ENCODE results near the gene LRRC28. TPM values are rescaled to one million over a fixed set of nuclear protein-coding genes. Genes with fewer than 3 reads are reported as not detected.
A peak's percentile ranks its signal among the peaks of the same experiment; 100 is the strongest.

Gene LRRC28
- total and polyA plus RNA-seq, 9 of the 15 experiments (the other 6 are each of a cell fraction or from before 2014, with no cell fraction given), result 5.5 to 17.4 (median 7.9) TPM

- TF ChIP-seq, protein P1, sequence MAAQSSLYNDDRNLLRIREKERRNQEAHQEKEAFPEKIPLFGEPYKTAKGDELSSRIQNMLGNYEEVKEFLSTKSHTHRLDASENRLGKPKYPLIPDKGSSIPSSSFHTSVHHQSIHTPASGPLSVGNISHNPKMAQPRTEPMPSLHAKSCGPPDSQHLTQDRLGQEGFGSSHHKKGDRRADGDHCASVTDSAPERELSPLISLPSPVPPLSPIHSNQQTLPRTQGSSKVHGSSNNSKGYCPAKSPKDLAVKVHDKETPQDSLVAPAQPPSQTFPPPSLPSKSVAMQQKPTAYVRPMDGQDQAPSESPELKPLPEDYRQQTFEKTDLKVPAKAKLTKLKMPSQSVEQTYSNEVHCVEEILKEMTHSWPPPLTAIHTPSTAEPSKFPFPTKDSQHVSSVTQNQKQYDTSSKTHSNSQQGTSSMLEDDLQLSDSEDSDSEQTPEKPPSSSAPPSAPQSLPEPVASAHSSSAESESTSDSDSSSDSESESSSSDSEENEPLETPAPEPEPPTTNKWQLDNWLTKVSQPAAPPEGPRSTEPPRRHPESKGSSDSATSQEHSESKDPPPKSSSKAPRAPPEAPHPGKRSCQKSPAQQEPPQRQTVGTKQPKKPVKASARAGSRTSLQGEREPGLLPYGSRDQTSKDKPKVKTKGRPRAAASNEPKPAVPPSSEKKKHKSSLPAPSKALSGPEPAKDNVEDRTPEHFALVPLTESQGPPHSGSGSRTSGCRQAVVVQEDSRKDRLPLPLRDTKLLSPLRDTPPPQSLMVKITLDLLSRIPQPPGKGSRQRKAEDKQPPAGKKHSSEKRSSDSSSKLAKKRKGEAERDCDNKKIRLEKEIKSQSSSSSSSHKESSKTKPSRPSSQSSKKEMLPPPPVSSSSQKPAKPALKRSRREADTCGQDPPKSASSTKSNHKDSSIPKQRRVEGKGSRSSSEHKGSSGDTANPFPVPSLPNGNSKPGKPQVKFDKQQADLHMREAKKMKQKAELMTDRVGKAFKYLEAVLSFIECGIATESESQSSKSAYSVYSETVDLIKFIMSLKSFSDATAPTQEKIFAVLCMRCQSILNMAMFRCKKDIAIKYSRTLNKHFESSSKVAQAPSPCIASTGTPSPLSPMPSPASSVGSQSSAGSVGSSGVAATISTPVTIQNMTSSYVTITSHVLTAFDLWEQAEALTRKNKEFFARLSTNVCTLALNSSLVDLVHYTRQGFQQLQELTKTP (IDR thresholded peaks at IDR 0.05; ENCODE audit: low read depth in 1 of 2, partially characterized antibody in 2 of 2), result peak in 1 of 2 experiments; percentile 46
- TF ChIP-seq, protein P2, sequence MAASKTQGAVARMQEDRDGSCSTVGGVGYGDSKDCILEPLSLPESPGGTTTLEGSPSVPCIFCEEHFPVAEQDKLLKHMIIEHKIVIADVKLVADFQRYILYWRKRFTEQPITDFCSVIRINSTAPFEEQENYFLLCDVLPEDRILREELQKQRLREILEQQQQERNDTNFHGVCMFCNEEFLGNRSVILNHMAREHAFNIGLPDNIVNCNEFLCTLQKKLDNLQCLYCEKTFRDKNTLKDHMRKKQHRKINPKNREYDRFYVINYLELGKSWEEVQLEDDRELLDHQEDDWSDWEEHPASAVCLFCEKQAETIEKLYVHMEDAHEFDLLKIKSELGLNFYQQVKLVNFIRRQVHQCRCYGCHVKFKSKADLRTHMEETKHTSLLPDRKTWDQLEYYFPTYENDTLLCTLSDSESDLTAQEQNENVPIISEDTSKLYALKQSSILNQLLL (CRISPR knock-in tag; IDR thresholded peaks at IDR 0.05; ENCODE audit: borderline replicate concordance), result no peak
- TF ChIP-seq NBN (IDR thresholded peaks at IDR 0.05; ENCODE audit: low read depth), result no peak
- TF ChIP-seq SMARCC2 (IDR thresholded peaks at IDR 0.05; ENCODE audit: low read depth), result no peak
- TF ChIP-seq CXXC5 (CRISPR knock-in tag; IDR thresholded peaks at IDR 0.05), result peak; percentile 63
- no peak for TF ChIP-seq ZNF79 (CRISPR knock-in tag; IDR thresholded peaks at IDR 0.05; ENCODE audit: low read depth)
- no peak for TF ChIP-seq RREB1 (CRISPR knock-in tag; IDR thresholded peaks at IDR 0.05)
- TF ChIP-seq, protein P3, sequence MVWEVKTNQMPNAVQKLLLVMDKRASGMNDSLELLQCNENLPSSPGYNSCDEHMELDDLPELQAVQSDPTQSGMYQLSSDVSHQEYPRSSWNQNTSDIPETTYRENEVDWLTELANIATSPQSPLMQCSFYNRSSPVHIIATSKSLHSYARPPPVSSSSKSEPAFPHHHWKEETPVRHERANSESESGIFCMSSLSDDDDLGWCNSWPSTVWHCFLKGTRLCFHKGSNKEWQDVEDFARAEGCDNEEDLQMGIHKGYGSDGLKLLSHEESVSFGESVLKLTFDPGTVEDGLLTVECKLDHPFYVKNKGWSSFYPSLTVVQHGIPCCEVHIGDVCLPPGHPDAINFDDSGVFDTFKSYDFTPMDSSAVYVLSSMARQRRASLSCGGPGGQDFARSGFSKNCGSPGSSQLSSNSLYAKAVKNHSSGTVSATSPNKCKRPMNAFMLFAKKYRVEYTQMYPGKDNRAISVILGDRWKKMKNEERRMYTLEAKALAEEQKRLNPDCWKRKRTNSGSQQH (CRISPR knock-in tag; IDR thresholded peaks at IDR 0.05), result no peak
- no peak for TF ChIP-seq OTX1 (CRISPR knock-in tag; IDR thresholded peaks at IDR 0.05)
- no peak for TF ChIP-seq ZZZ3 (IDR thresholded peaks at IDR 0.05)
- TF ChIP-seq, protein P4, sequence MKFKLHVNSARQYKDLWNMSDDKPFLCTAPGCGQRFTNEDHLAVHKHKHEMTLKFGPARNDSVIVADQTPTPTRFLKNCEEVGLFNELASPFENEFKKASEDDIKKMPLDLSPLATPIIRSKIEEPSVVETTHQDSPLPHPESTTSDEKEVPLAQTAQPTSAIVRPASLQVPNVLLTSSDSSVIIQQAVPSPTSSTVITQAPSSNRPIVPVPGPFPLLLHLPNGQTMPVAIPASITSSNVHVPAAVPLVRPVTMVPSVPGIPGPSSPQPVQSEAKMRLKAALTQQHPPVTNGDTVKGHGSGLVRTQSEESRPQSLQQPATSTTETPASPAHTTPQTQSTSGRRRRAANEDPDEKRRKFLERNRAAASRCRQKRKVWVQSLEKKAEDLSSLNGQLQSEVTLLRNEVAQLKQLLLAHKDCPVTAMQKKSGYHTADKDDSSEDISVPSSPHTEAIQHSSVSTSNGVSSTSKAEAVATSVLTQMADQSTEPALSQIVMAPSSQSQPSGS (CRISPR knock-in tag; IDR thresholded peaks at IDR 0.05), result no peak
These were observed at the start of gene LRRC28 (continued) for GRCh38 chr15:99250857-99251841.

Measured in K562 (cell line).